GM19025 (cell line): ENCODE data around the gene ARHGEF1.

Experiments
- ATAC-seq: cut with Tn5 transposase; IDR thresholded peaks from one replicate; pipeline ENCODE4 v1.9.1; 2021; ENCODE audit warnings: mild to moderate bottlenecking, low read depth, moderate library complexity; ENCODE audit not compliant: unreplicated experiment

The ARHGEF1 gene

GRCh38 chr19:41917676-41918075 is 34.7 kb downstream of the ARHGEF1 start:
- no peak for ATAC-seq

GRCh38 chr19:41918095-41918494 is 35.1 kb downstream of the ARHGEF1 start:
- no peak for ATAC-seq

GRCh38 chr19:41918653-41919244 is 35.8 kb downstream of the ARHGEF1 start:
- no peak for ATAC-seq

- ATAC-seq: no peak
Observed at GRCh38 chr19:41919948-41920712, 37.1 kb downstream of the ARHGEF1 start.

- no peak for ATAC-seq
Observed at GRCh38 chr19:41920882-41921576, 38.0 kb downstream of the ARHGEF1 start.

- ATAC-seq: no peak
Observed at GRCh38 chr19:41921577-41922576, 38.9 kb downstream of the ARHGEF1 start.

GRCh38 chr19:41922585-41922984 is 39.6 kb downstream of the ARHGEF1 start:
- no peak for ATAC-seq

- no peak for ATAC-seq
Observed at GRCh38 chr19:41923045-41923788, 40.2 kb downstream of the ARHGEF1 start.

GRCh38 chr19:41924151-41925145 is 41.5 kb downstream of the ARHGEF1 start:
- no peak for ATAC-seq

GRCh38 chr19:41925208-41926003 is 42.4 kb downstream of the ARHGEF1 start:
- ATAC-seq: no peak

- no peak for ATAC-seq
Observed at GRCh38 chr19:41926028-41926762, 43.2 kb downstream of the ARHGEF1 start.

GRCh38 chr19:41926763-41927496 is 43.9 kb downstream of the ARHGEF1 start:
- no peak for ATAC-seq

GRCh38 chr19:41927497-41928192 is 44.7 kb downstream of the ARHGEF1 start:
- no peak for ATAC-seq

GRCh38 chr19:41928221-41928683 is 45.3 kb downstream of the ARHGEF1 start, which contains the start of gene ERFL:
Gene ERFL, minus strand, starts transcription at chr19:41928449. Its CDS starts 15,530 bp downstream, at chr19:41912919.
- no peak for ATAC-seq

GRCh38 chr19:41928754-41929535 is 46.0 kb downstream of the ARHGEF1 start:
- no peak for ATAC-seq
